ENCODE data around the gene C17orf113.

- TF ChIP-seq ZNF296 (CRISPR knock-in tag; conservative IDR thresholded peaks at IDR 0.05) (no peak), EED (CRISPR knock-in tag; IDR thresholded peaks at IDR 0.05) (no peak), STAT5B (CRISPR knock-in tag; IDR thresholded peaks at IDR 0.05) (no peak), CCAR2 (optimal IDR thresholded peaks at IDR 0.05; ENCODE audit: low read depth, low read length) (no peak), ZNF207 (IDR thresholded peaks at IDR 0.05; ENCODE audit: borderline replicate concordance) (no peak), FOXK2 (IDR thresholded peaks at IDR 0.05) (no peak)
These were observed 21.4 kb upstream of the C17orf113 start for GRCh38 chr17:42071810-42072209.

All from HepG2 (cell line).